IgD-negative memory B cell (primary cell): ENCODE measurements around the gene KIF12. TPM values are rescaled to one million over a fixed set of nuclear protein-coding genes. Genes with fewer than 3 reads are reported as not detected.
"Not testable (repeated sequence)": the region's sequence is repeated elsewhere in the genome, so short reads cannot be mapped to it uniquely, and the experiment has no call there.

Experiments
- H3K27ac Mint-ChIP-seq, 3 donors: one replicate each; pipeline ENCODE4 v1.8.0; 2020 to 2022; ENCODE audit warnings: mild to moderate bottlenecking in 3 of 3, mixed read lengths in 3 of 3, moderate library complexity in 1 of 3
- H3K27me3 Mint-ChIP-seq: one replicate; pipeline ENCODE4 v1.8.0; 2021; ENCODE audit warnings: mixed read lengths
- H3K36me3 Mint-ChIP-seq: one replicate; pipeline ENCODE4 v1.8.0; 2020; ENCODE audit warnings: mild to moderate bottlenecking, mixed read lengths
- H3K4me1 Mint-ChIP-seq, 3 donors: one replicate each; pipeline ENCODE4 v1.8.0; 2020 to 2022; ENCODE audit warnings: mixed read lengths in 3 of 3, mild to moderate bottlenecking in 1 of 3
- H3K4me3 Mint-ChIP-seq, 4 donors: one replicate each; pipeline ENCODE4 v1.8.0; 2020 to 2022; ENCODE audit warnings: mild to moderate bottlenecking in 4 of 4, mixed read lengths in 4 of 4, moderate library complexity in 3 of 4
- H3K9me3 Mint-ChIP-seq, 3 donors: one replicate each; pipeline ENCODE4 v1.8.0; 2020 to 2021; ENCODE audit warnings: mixed read lengths in 3 of 3, mild to moderate bottlenecking in 1 of 3
- polyA plus RNA-seq: library from polyadenylated mRNA; unstranded; fragments of 300-500 nt; fragmentation: Illumina TruSeq; gene quantifications from one replicate; pipeline ENCODE4 v1.2.3, GENCODE V29; 2021

Gene KIF12
- polyA plus RNA-seq, 1 donor from 2014 or later: not detected

DNA sequence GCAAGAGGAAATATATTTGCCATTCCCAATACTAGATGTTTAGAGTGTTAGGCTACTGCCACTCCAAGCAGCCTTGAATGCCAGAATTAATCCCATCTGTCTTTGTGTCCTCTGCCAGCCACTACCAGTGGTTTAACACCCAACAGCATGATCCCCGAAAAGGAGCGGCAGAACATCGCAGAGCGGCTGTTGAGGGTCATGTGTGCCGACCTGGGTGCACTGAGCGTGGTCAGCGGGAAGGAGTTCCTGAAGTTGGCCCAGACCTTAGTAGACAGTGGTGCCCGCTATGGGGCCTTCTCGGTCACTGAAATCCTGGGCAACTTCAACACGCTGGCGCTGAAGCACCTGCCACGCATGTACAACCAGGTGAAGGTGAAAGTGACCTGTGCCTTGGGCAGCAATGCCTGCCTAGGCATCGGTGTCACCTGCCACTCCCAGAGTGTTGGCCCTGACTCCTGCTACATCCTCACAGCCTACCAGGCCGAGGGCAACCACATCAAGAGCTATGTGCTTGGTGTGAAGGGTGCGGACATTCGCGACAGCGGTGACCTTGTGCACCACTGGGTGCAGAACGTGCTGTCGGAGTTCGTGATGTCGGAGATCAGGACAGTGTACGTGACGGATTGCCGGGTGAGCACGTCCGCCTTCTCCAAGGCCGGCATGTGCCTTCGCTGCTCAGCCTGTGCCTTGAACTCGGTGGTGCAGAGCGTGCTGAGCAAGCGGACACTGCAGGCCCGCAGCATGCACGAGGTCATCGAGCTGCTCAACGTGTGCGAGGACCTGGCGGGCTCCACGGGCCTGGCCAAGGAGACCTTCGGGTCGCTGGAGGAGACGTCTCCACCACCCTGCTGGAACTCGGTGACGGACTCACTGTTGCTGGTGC, 50.3 kb downstream of the KIF12 start:
- no peaks in the 10 kb centered on the region for H3K27me3 Mint-ChIP-seq
- H3K4me1 Mint-ChIP-seq: peaks cover 0 to 1% (median 0%) of the 10 kb centered on the region in 3 donors
- H3K9me3 Mint-ChIP-seq: no peaks in the 10 kb centered on the region
- H3K4me3 Mint-ChIP-seq: no peak overlapping the region
- H3K36me3 Mint-ChIP-seq: peaks cover 2% of the 10 kb centered on the region
- H3K27ac Mint-ChIP-seq: no peak overlapping the region

DNA sequence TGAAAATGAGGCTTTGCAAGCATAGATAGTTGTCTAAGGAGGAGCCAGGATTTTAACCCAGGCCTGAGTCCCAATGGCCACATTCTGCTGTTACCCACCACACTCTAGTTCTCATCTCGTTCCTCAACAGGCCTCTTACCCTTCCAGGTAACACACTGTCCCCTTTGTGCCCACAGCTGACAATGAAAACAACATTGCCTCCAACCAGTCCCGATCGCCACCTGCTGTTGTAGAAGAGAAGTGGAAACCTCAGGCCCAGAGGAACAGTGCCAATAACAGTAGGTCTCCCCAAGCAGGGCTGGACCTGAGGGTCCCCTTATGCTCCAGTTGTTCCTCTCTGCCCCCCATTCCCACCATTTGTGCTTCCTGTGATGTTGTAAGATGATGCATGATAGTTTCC, 51.4 kb downstream of the KIF12 start:
- peaks cover 0 to 3% (median 0%) of the 10 kb centered on the region in 3 donors for H3K4me1 Mint-ChIP-seq
- H3K9me3 Mint-ChIP-seq: no peaks in the 10 kb centered on the region
- H3K36me3 Mint-ChIP-seq: peaks cover 2% of the 10 kb centered on the region
- H3K4me3 Mint-ChIP-seq: no peak overlapping the region
- H3K27ac Mint-ChIP-seq: no peak overlapping the region
- H3K27me3 Mint-ChIP-seq: no peaks in the 10 kb centered on the region

DNA sequence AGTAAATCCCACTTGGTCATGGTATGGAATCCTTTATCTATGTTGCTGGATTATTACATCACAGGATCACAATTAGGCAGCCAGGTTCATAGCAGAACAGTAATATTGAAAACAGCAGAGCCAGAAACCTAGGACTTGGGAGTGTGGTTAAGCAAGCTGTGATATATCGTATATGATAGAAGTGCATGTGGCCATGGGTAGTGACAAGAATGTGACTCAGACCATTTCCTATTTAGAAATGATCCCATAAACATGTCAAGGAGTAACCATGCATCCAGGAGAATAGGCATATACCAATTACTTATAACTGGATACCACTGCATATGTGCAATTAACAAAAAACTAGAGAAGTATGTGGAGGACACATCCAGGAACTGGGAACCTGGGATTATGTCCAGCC, 52.2 kb downstream of the KIF12 start:
- Mint-ChIP-seq H3K4me3 (no peak overlapping the region), H3K27ac (no peak overlapping the region), H3K36me3 (no peaks in the 10 kb centered on the region)

DNA sequence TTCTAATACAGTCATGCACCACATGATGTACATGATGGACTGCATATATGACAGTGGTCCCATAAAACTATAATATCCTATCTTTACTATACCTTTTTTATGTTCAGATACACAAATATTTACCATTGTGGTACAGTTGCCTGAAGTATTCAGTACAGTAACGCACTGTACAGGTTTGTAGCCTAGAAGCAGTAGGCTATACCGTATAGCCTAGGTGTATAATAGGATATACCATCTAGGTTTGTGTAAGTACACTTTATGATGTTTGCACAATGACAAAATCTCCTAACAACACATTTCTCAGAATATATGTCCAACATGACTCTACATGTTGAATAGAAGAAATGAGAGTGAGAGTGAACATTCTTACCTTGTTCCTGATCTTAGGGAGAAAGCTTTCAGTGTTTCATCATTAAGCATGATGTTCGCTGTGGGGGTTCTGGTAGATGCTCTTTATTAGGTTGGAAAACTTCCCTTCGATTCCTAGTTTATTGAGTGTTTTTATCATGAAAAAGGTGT, 52.8 kb downstream of the KIF12 start:
- H3K9me3 Mint-ChIP-seq: no peaks in the 10 kb centered on the region
- no peaks in the 10 kb centered on the region for H3K36me3 Mint-ChIP-seq
- H3K4me3 Mint-ChIP-seq: no peak overlapping the region
- H3K27me3 Mint-ChIP-seq: no peaks in the 10 kb centered on the region
- no peak overlapping the region for H3K27ac Mint-ChIP-seq
- peaks cover 0 to 3% (median 0%) of the 10 kb centered on the region in 3 donors for H3K4me1 Mint-ChIP-seq

More for the DNA sequence above, 52.2 kb downstream of the KIF12 start:
- Mint-ChIP-seq H3K9me3 (no peaks in the 10 kb centered on the region), H3K4me1 (peaks cover 0 to 3% (median 0%) of the 10 kb centered on the region in 3 donors), H3K27me3 (no peaks in the 10 kb centered on the region)

DNA sequence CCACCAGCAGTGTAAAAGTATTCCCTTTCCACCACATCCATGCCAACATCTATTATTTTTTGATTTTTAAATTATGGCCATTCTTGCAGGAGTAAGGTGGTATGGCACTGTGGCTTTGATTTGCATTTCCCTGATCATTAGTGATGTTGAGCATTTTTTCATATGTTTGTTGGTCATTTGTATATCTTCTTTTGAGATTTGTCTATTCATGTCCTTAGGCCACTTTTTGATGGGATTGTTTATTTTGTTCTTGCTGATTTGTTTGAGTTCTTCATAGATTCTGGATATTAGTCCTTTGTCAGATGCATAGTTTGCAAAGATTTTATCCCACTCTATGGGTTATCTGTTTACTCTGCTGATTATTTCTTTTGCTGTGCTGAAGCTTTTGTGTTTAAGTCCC, 55.4 kb downstream of the KIF12 start:
- H3K27me3 Mint-ChIP-seq, H3K4me3 Mint-ChIP-seq, H3K36me3 Mint-ChIP-seq, H3K27ac Mint-ChIP-seq, H3K4me1 Mint-ChIP-seq, H3K9me3 Mint-ChIP-seq: not testable (repeated sequence)

Other genes with a start within 250 kb of the KIF12 start
- gene ZNF618, start 223.0 kb downstream of the KIF12 start, polyA plus RNA-seq: 2.2 TPM
- not detected for gene AMBP, start 21.0 kb downstream of the KIF12 start, polyA plus RNA-seq
- gene COL27A1, start 56.2 kb upstream of the KIF12 start, polyA plus RNA-seq: not detected
- gene ORM1, start 223.8 kb upstream of the KIF12 start, polyA plus RNA-seq: not detected
- gene ORM2, start 230.6 kb upstream of the KIF12 start, polyA plus RNA-seq: not detected